ENCODE measurements around the gene ATP1A3.

Gene ATP1A3

GRCh38 chr19:41921577-41922576 lies 72.2 kb downstream of the ATP1A3 start:
- no peaks in the 10 kb centered on the region for H3K9me3 ChIP-seq (ENCODE audit: insufficient read depth, low read length)
- TF ChIP-seq YY1 (IDR thresholded peaks at IDR 0.05; ENCODE audit: insufficient read depth, insufficient read length) (no peak), SUZ12 (IDR thresholded peaks at IDR 0.05; ENCODE audit: extremely low read depth, insufficient read depth, insufficient read length) (no peak), ZNF274 (IDR thresholded peaks at IDR 0.05; ENCODE audit: low read depth, low read length) (no peak)
- H3K36me3 ChIP-seq (ENCODE audit: insufficient read depth, insufficient read length, low read length) = no peaks in the 10 kb centered on the region
- no peak overlapping the region for H3K9ac ChIP-seq (ENCODE audit: insufficient read length, low read depth)
- H3K4me1 ChIP-seq (ENCODE audit: insufficient read depth, insufficient read length) = peaks cover 6% of the 10 kb centered on the region
- no peak for DNase-seq (ENCODE audit: low read depth, low spot score)
- peaks cover 90% of the 10 kb centered on the region for H3K27me3 ChIP-seq (ENCODE audit: insufficient read depth, insufficient read length)
- no peak overlapping the region for H3K4me3 ChIP-seq (ENCODE audit: insufficient read length, low read depth)

GRCh38 chr19:41920882-41921576 lies 73.0 kb downstream of the ATP1A3 start:
- Histone ChIP-seq H3K4me3 (ENCODE audit: insufficient read length, low read depth) (no peak overlapping the region), H3K4me1 (ENCODE audit: insufficient read depth, insufficient read length) (peaks cover 6% of the 10 kb centered on the region), H3K9ac (ENCODE audit: insufficient read length, low read depth) (no peak overlapping the region), H3K9me3 (ENCODE audit: insufficient read depth, low read length) (no peaks in the 10 kb centered on the region), H3K27me3 (ENCODE audit: insufficient read depth, insufficient read length) (peaks cover 90% of the 10 kb centered on the region), H3K36me3 (ENCODE audit: insufficient read depth, insufficient read length, low read length) (no peaks in the 10 kb centered on the region)
- DNase-seq (ENCODE audit: low read depth, low spot score) = no peak
- TF ChIP-seq YY1 (IDR thresholded peaks at IDR 0.05; ENCODE audit: insufficient read depth, insufficient read length) = no peak
- TF ChIP-seq ZNF274 (IDR thresholded peaks at IDR 0.05; ENCODE audit: low read depth, low read length) = no peak
- TF ChIP-seq SUZ12 (IDR thresholded peaks at IDR 0.05; ENCODE audit: extremely low read depth, insufficient read depth, insufficient read length) = no peak

GRCh38 chr19:41919948-41920712 lies 73.9 kb downstream of the ATP1A3 start:
- no peak for TF ChIP-seq YY1 (IDR thresholded peaks at IDR 0.05; ENCODE audit: insufficient read depth, insufficient read length)
- TF ChIP-seq SUZ12 (IDR thresholded peaks at IDR 0.05; ENCODE audit: extremely low read depth, insufficient read depth, insufficient read length) = no peak
- TF ChIP-seq ZNF274 (IDR thresholded peaks at IDR 0.05; ENCODE audit: low read depth, low read length) = no peak
- H3K9me3 ChIP-seq (ENCODE audit: insufficient read depth, low read length) = no peaks in the 10 kb centered on the region
- no peak for DNase-seq (ENCODE audit: low read depth, low spot score)
- H3K36me3 ChIP-seq (ENCODE audit: insufficient read depth, insufficient read length, low read length) = no peaks in the 10 kb centered on the region
- H3K9ac ChIP-seq (ENCODE audit: insufficient read length, low read depth) = no peak overlapping the region
- no peak overlapping the region for H3K4me3 ChIP-seq (ENCODE audit: insufficient read length, low read depth)
- peaks cover 90% of the 10 kb centered on the region for H3K27me3 ChIP-seq (ENCODE audit: insufficient read depth, insufficient read length)
- peaks cover 6% of the 10 kb centered on the region for H3K4me1 ChIP-seq (ENCODE audit: insufficient read depth, insufficient read length)

DNA sequence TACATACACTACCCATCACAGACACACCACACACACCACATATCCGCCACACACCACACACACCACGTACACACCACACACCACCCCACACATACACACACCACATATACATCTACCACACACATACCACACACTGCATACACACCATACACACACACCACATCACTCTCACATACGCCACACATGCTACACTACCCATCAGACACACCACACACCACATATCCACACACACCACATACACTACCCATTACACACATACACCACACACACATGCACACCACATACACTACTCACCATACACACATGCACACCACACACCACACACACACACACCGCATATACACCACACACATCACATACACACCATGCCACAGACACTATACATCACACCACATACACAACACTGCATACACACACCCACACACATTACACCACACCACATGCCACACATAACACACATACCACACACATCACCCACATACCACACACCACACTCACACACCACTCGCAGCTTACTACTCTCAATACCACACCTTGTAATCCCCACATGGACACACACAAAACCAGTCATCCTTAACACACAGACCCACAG lies 75.3 kb downstream of the ATP1A3 start:
- Histone ChIP-seq H3K4me3 (ENCODE audit: insufficient read length, low read depth) (no peak overlapping the region), H3K36me3 (ENCODE audit: insufficient read depth, insufficient read length, low read length) (no peaks in the 10 kb centered on the region), H3K4me1 (ENCODE audit: insufficient read depth, insufficient read length) (peaks cover 9% of the 10 kb centered on the region), H3K27me3 (ENCODE audit: insufficient read depth, insufficient read length) (peaks cover 90% of the 10 kb centered on the region), H3K9ac (ENCODE audit: insufficient read length, low read depth) (no peak overlapping the region), H3K9me3 (ENCODE audit: insufficient read depth, low read length) (no peaks in the 10 kb centered on the region)
- no peak for TF ChIP-seq YY1 (IDR thresholded peaks at IDR 0.05; ENCODE audit: insufficient read depth, insufficient read length)
- no peak for TF ChIP-seq SUZ12 (IDR thresholded peaks at IDR 0.05; ENCODE audit: extremely low read depth, insufficient read depth, insufficient read length)
- no peak for TF ChIP-seq ZNF274 (IDR thresholded peaks at IDR 0.05; ENCODE audit: low read depth, low read length)
- DNase-seq (ENCODE audit: low read depth, low spot score) = no peak

DNA sequence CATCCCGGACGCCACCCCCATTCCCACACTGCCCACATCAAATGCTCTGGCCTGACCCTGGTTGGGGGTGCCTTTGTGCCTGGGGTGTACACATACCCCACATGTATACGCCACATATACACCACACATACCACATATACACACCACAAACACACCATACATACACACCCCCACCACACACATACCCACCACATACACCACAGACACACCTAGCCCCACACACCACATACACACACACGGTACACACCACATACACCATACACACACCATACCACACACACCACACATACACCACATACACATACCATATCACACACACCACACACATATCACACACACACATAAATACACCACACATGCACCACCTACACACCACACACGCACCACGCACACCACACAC lies 75.9 kb downstream of the ATP1A3 start:
- Histone ChIP-seq H3K4me1 (ENCODE audit: insufficient read depth, insufficient read length) (peaks cover 9% of the 10 kb centered on the region), H3K9me3 (ENCODE audit: insufficient read depth, low read length) (no peaks in the 10 kb centered on the region), H3K9ac (ENCODE audit: insufficient read length, low read depth) (no peak overlapping the region), H3K4me3 (ENCODE audit: insufficient read length, low read depth) (no peak overlapping the region), H3K36me3 (ENCODE audit: insufficient read depth, insufficient read length, low read length) (no peaks in the 10 kb centered on the region), H3K27me3 (ENCODE audit: insufficient read depth, insufficient read length) (peaks cover 92% of the 10 kb centered on the region)
- no peak for TF ChIP-seq SUZ12 (IDR thresholded peaks at IDR 0.05; ENCODE audit: extremely low read depth, insufficient read depth, insufficient read length)
- TF ChIP-seq YY1 (IDR thresholded peaks at IDR 0.05; ENCODE audit: insufficient read depth, insufficient read length) = no peak
- TF ChIP-seq ZNF274 (IDR thresholded peaks at IDR 0.05; ENCODE audit: low read depth, low read length) = no peak
- no peak for DNase-seq (ENCODE audit: low read depth, low spot score)

GRCh38 chr19:41917676-41918075 lies 76.4 kb downstream of the ATP1A3 start:
- H3K9me3 ChIP-seq (ENCODE audit: insufficient read depth, low read length) = no peaks in the 10 kb centered on the region
- no peaks in the 10 kb centered on the region for H3K36me3 ChIP-seq (ENCODE audit: insufficient read depth, insufficient read length, low read length)
- TF ChIP-seq ZNF274 (IDR thresholded peaks at IDR 0.05; ENCODE audit: low read depth, low read length) (no peak), YY1 (IDR thresholded peaks at IDR 0.05; ENCODE audit: insufficient read depth, insufficient read length) (no peak), SUZ12 (IDR thresholded peaks at IDR 0.05; ENCODE audit: extremely low read depth, insufficient read depth, insufficient read length) (no peak)
- no peak overlapping the region for H3K9ac ChIP-seq (ENCODE audit: insufficient read length, low read depth)
- no peak overlapping the region for H3K4me3 ChIP-seq (ENCODE audit: insufficient read length, low read depth)
- no peak for DNase-seq (ENCODE audit: low read depth, low spot score)
- peaks cover 9% of the 10 kb centered on the region for H3K4me1 ChIP-seq (ENCODE audit: insufficient read depth, insufficient read length)
- peaks cover 92% of the 10 kb centered on the region for H3K27me3 ChIP-seq (ENCODE audit: insufficient read depth, insufficient read length)
